ENCODE results near the gene MYEOV. TPM values are rescaled to one million over a fixed set of nuclear protein-coding genes. Genes with fewer than 3 reads are reported as not detected.

MYEOV gene
- total RNA-seq (2022; extraction: Qiagen RNA extraction) = 119 to 131 TPM (median 123 TPM) in 5 replicates

GRCh38 chr11:69293819-69294505 lies at the start of gene MYEOV:
Gene MYEOV, plus strand, starts transcription at chr11:69294155. Its CDS starts 1,200 bp downstream, at chr11:69295355.

Other genes with a start within 250 kb of the MYEOV start
- gene TPCN2, start 245.2 kb upstream of the MYEOV start, total RNA-seq (2022; extraction: Qiagen RNA extraction) = 10.0 to 13.9 TPM (median 12.9 TPM) in 5 replicates
- 0.05 to 0.06 TPM (median 0.05 TPM) in 4 of 5 replicates, not detected in the other for gene SMIM38, start 138.2 kb upstream of the MYEOV start, total RNA-seq (2022; extraction: Qiagen RNA extraction)
- gene LINC01488, start 187.5 kb downstream of the MYEOV start, total RNA-seq (2022; extraction: Qiagen RNA extraction) = 0.05 to 0.08 TPM in 2 of 5 replicates, not detected in the others

All from A549 treated with AZD2906 at 1 μM for 4 hours (cell line).